HG03354 (cell line): Measurements from ENCODE around the gene ZNF609.
"Not testable (repeated sequence)": the region's sequence is repeated elsewhere in the genome, so short reads cannot be mapped to it uniquely, and the experiment has no call there.

Source experiments
- ATAC-seq: cut with Tn5 transposase; IDR thresholded peaks from one replicate; pipeline ENCODE4 v1.9.1; 2021; ENCODE audit warnings: mild to moderate bottlenecking; ENCODE audit not compliant: unreplicated experiment, poor library complexity, severe bottlenecking

Gene ZNF609

DNA sequence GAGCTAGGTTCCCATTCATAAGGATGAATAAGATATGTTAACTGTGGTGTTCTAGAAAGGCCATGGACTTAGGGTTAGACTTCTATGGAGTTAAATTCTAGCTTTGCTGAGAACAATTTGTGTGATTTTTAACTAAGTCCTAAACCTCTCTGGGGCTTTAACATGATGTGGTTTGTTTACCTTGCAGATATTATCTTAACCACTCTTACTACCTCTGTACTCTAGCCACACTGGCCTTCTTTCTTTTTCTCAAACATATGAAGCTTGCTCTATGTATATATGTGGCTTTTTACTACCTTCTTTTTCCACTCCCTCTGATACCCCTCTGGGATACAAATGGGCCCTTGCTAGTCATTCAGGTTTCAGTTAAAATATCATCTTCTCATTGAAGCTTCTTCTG lies 108.4 kb downstream of the ZNF609 start:
- ATAC-seq: no peak

DNA sequence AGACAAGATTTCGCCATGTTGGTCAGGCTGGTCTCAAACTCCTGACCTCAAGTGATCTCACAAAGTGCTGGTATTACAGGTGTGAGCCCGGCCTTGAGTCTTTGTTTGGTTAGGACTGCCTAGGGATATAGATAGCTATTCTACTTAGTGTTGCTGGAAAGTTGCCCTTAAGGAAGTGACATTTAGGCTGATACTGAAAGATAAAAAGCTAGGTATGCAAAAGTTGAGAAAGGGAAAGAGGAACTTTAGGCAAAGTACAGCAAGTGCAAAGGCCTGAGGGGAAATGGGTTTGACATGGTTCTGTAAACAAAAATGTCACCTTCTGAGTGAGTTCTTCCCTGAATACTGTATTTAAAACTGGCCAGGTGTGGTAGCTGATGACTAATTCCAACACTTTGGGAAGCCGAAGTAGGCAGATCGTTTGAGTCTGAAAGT lies 111.5 kb downstream of the ZNF609 start:
- peak; percentile 62 for ATAC-seq

DNA sequence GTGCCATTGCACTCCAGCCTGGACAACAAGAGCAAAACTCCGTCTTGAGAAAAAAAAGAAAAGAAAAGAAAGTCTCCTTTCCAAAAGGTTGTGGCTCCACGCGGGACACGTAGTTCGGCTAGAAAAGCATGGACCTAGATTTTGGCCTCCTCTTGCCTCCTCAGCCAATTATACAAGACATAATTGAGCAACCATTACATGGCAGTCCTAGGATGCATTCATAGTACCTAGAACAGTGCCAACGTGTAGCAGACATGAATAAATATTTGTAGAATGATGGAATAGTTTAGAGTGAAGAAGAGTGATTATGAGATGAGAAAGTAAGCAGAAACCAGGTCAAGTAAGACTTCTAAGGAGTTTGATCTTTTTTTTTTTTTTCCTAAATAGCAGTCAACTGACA lies 112.5 kb downstream of the ZNF609 start:
- ATAC-seq: no peak

DNA sequence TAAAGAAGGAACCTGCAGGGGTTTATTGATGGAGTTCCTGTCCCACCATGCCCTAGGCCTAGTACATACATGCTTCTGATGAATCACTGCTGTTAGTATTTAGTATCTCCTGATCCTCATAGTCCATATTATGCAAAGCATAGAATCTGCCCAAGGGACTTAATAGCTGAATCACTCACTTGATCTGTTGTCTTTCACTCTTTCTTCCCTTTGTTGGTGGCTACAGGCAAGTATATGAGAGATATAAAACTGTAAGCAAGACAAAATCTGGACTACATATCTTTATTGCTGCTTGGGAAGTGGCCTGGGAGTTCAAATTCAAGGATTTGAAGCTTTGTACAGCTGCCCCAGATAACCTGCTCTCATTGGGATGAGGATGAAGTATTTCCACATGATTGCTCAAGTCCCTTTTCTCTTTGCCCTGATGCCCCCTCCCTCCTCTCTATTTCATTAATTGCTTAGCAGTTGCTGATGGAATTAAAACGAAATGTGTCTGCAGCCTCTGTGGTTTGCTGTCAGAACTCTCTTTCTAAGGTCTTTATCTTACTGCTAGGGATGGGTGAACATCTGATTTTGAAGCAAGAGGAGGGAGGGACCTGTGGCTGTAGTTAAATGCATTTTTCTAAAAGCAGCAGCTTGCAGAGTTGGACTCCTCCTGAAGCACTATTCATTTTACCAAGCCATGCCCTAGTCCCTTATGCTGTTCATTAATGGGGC lies 114.1 kb downstream of the ZNF609 start:
- ATAC-seq: no peak

DNA sequence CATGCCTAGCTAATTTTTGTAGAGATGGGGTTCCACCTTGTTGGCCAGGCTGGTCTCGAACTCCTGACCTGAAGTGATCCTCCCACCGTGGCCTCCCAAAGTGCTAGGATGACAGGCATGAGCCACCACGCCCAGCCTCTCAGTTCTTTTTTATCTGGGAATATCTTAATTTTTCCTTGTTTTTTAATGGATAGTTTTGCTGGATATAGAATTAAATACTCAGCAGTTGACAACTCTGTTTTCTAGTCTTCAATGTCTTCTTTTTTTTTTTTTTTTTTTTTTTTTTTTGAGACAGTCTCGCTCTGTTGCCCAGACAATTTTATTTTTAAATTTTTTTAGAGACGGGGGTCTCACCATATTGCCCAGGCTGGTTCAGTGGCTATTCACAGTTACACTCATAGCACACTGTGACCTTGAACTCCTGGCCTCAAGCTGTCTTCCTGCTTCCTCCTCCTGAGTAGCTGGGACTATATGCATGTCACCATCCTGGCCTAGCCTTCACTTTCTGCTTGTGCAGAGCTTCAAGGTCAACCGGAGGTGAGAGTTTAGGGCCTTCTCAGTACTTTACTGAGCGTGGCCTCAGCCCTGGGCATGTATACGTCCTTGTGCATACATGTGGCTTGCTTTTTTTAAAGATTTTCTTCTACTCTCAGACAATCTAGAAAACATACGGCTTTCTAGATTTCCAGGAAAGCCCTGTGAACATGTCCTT lies 120.5 kb downstream of the ZNF609 start:
- no peak for ATAC-seq

DNA sequence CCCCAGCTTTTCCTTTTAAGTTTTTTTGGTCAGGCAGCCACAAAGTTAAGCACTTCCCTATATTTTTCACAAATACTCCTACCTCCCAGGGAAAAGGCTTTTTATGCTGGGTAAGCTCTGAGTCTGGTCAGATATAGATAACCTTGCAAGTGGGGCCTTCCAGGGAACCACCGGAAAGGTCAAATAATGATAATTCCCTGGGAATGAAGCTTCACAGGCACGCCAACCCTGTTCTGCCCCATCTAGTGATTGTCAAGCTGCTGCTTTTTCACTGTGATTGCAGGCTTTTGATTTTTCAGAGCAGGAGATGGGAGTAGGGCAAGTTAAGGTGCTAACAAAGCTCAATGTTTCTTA lies 121.0 kb downstream of the ZNF609 start:
- ATAC-seq: no peak

DNA sequence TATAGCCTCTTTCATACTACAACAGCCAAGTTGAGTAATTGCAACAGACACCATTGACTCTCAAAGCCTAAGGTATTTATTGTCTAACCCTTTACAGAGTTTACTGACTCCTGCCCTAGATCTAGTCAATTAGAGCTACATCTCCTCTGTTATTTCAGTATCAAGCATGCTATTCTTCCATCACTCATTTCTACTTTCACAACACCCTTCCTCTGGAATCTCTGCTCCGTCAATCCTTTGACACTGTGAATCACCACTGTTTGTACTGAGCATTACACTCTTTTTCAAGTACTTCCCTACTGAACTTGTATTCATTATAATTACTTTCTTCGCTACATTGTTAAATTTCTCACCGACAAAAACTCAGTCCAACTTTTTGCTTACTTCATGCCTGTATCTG lies 121.8 kb downstream of the ZNF609 start:
- ATAC-seq: no peak

DNA sequence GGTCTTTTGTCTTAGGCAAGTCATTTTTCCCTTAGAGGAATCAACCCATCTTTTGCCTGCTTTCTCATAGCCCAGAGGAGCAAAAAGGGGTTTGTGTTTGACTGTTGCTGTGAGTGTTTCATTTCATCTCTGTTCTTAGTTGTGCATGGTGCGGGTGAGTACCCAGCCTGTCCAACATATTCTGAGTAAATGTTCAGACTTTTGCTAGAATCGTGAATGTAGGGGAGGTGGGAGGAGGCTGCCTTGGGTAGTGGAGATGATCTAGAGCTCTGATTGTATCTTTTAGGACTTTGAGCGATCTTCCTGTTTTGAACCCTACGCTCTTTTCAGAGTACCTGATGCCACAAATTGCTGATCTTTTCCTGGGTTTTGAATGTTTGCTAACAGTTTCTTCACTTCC lies 123.1 kb downstream of the ZNF609 start:
- no peak for ATAC-seq

DNA sequence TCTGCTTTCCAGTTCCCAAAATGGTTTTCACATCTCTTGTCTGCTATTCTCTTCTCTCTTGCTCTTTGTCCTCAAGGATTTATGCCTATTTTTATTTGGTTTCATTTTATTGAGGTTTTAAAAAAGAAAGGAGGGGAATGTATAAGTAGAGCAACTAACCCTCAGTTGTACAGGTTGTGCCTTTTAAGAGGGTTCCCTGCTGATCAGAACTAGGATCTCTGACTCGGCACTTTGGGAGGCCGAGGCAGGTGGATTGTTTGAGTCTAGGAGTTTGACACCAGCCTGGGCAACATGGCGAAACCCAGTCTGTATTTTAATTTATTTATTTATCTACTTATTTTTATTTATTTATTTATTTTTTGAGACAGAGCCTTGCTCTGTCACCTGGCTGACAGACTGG lies 123.6 kb downstream of the ZNF609 start:
- no peak for ATAC-seq

DNA sequence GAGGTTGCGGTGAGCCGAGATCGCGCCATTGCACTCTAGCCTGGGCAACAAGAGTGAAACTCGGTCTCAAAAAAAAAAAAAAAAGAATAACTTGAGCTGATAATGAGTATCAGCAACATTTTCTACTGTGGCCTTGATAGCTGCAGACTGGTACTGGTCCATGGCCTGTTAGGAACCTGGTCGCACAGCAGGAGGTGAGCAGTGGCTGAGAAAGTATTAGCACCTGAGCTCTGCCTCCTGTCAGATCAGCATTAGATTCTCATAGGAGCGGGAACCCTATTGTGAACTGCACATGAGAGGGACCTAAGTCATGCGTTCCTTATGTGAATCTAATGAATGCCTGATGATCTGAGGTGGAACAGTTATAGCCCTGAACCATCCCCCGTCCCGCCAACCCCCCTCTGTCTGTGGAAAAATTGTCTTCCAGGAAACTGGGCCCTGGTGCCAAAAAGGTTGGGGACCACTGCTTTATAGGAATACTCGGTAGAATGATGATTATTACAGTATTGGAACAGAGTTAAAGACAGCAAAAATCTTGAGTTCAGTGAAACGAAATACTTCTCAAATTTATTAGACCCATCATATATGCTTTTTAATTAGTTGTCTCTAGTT lies 126.0 kb downstream of the ZNF609 start:
- no peak for ATAC-seq

DNA sequence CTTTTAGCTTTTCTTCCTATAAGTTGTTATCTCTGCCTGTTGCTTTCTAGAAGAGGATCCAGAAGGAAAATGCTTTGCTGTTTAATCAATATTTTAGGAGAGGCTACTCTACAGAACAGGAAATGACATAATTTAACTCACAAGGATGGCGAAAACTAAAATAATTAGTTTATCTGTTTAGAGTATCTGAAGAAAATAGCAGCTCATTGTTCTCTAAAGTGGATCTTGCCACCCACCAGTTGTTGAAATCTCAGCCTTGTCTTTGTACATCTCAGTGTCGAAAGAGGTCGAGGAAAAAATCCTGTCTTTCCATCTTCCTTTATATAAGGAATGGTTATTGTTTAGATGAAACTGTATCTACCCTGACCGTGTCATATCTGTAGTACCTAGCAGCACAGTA lies 126.6 kb downstream of the ZNF609 start:
- no peak for ATAC-seq

DNA sequence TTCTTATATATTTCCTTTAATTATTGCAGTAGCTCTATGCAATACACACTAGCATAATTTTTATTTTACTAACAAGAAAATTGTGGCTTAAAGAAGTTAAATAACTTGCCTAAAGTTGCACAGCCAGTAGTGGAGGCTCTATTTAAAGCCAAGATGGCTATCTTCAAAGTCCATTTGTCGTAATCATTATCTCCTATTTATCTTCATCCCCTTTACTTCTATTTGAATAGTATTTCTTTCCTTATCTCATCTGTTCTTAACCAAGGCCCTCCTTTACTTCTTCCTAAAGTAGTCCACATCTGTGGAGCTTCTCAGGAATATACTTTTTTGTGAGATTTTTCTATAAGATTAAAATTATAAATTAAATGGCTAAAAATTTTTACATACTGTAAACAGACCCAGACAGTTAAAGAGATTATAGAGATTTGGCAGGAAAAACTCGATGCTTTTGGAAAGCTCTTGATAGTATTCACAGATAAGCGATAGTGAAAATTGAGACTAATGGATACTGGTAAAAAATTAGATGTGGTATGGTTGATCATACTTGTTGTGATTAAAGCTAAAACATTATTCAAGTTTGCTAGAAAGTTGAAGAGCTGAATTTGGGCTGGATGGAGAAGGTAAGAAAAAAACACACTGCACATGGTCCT lies 129.2 kb downstream of the ZNF609 start:
- no peak for ATAC-seq

DNA sequence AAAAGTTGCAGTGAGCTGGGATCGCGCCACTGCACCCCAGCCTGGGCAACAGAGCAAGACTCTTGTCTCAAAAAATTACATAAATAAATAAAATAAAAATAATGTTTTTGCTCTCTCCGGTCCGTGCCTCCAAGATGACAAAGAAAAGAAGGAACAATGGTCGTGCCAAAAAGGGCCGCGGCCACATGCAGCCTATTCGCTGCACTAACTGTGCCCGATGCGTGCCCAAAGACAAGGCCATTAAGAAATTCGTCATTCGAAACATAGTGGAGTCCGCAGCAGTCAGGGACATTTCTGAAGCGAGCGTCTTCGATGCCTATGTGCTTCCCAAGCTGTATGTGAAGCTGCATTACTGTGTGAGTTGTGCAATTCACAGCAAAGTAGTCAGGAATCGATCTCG lies 132.5 kb downstream of the ZNF609 start:
- not testable (repeated sequence) for ATAC-seq

DNA sequence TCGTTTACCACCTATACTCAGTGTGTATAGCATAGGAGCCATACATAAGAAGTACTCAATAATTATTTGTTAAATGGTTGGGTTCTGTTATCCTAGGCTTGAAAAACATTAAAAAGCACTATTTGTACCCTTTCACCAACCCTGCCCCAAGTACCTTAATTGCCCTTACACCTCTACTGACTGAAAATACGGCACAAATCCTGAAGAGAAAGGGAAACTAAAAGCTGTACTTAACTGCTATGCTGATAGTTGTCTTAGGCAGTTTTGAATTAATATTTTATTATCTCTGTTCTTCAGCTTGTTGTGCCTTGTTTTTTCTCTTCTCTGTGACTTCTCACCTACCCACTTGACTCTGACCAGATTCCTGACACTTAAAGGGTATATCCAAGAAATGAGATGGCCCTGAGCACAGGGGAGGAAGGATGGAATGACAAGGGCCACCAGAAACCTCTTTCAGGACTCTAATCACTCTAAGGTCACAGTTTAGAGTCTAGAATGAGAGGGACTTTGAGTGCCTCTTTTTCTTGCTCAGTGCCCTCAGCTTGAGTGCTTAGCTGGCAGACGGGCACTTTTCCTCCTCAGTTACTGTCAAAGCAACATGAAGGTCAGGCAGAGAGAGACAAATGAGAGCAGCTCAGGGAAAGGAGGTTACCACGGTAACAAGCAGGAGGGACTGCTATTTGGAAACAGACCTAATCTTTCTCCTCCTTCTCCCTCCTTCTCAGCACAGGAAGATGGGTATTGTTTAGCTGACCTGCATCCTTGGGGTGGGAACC lies 136.5 kb downstream of the ZNF609 start:
- peak; percentile 60 for ATAC-seq

DNA sequence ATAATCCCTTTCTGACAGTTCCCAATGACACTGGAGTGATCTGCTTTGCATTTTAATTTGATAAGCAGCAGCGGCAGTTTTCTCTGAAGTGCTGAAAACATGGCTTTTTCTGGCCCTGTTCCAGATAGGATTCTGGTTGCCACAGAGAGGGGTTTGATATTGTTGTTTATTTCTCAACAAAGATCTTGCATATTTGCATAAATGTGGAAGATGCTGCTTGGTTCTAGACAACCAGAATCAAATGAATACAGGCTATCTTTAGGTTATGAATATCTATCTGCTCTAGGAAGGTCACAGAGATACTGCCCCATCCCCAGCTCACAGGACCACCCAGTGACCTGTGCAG lies 137.1 kb downstream of the ZNF609 start:
- ATAC-seq: peak; percentile 31

DNA sequence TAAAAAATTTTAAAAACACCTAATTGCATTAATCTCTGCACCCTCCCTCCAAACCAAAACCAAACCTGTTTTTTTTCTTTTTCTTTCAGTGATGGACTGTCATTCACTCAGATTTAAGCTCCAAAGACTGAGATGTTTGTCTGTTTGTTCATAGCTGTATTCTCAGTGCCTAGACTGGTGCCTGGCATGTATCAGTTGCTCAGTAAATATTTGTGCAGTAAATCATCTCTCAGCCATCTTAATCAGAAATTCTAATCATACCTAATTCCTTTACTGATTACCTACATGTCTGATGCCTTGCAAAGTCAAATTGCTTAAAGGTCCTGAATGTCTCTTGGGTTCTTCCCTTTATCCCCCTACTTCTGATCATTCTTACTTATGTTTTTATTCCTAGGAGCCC lies 138.8 kb downstream of the ZNF609 start:
- ATAC-seq: no peak

DNA sequence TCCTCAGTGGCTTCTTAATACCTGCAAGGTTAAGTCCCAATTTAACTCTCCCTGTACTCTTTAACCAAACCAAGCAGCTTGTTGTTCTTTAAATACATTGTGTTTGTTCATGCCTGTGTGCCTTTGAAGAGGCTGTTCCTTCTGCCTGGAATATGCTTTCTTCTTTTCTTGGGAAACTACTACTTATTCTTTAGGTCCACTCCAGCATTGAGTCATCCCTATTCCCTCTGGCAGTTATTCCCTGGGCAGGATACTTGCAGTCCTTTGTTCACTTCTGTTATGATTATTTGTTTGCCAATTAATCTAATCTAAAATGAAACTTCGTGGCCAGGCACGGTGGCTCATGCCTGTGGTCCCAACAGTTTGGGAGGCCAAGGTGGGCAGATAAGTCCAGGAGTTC lies 139.3 kb downstream of the ZNF609 start:
- ATAC-seq: no peak

DNA sequence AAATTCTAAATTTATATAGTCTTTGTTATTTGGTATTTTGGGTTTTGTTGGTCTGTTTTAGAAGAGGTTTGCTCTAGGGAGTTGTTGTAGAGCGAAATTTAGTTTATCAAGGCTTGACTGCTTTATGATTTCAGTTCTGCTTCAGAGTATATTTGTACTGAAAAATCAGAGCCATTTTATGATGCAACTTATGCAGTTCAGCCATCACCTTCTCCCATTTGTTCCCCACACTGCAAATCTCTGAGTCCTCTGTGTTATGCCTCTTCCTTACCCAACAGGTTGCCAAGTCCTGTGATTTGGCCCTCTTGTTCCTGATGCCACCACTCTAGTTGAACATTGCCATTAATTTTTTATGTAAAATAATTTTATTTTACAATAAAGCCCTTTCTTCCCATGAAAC lies 140.4 kb downstream of the ZNF609 start:
- no peak for ATAC-seq

DNA sequence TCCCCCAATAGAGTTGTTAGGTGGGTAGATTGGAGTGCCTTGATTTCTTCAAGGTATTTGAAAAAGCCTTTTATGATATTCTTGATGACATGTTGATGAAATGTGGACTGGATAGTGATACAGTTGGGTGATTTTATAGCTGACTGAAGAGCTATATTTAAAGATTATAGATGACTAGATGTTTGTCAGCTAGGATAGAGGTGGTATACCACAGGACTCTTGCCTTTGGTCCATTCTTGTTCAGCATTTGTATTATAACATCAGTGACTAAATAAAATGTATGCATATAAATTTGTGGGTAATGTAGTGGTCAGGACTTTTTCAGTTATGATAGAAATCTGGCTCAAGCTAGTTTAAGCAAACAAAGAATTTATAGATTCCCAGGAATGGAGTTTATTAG lies 143.9 kb downstream of the ZNF609 start:
- no peak for ATAC-seq

DNA sequence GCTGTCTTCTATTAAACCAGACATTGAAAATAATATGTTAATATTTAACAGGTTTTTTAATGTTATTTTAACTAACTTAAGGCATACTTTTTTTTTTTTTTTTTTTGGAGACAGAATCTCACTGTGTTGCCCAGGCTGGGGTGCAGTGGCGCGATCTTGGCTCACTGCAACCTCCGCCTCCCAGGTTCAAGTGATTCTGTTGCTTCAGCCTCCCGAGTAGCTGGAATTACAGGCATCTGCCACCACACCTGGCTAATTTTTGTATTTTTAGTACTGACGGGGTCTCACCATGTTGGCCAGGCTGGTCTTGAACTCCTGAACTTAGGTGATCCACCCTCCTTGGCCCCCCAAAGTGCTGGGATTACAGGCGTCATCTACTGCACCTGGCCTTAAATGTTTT lies 147.0 kb downstream of the ZNF609 start:
- not testable (repeated sequence) for ATAC-seq
